ENCODE measurements around the gene PKP4.

PKP4 gene

GRCh38 chr2:158554996-158555395 lies 98.2 kb downstream of the PKP4 start:
- no peak for DNase-seq

- no peak for DNase-seq
Measured at GRCh38 chr2:158556124-158556523, 99.4 kb downstream of the PKP4 start.

- no peak for DNase-seq
Measured at GRCh38 chr2:158557752-158558151, 101.0 kb downstream of the PKP4 start.

GRCh38 chr2:158559252-158559651 lies 102.5 kb downstream of the PKP4 start:
- no peak for DNase-seq

- no peak for DNase-seq
Measured at GRCh38 chr2:158560259-158560658, 103.5 kb downstream of the PKP4 start.

- DNase-seq, result no peak
Measured at GRCh38 chr2:158561054-158561453, 104.3 kb downstream of the PKP4 start.

GRCh38 chr2:158567208-158567607 lies 110.5 kb downstream of the PKP4 start:
- no peak for DNase-seq

- DNase-seq, result no peak
Measured at GRCh38 chr2:158569284-158569683, 112.5 kb downstream of the PKP4 start.

- no peak for DNase-seq
Measured at GRCh38 chr2:158570869-158571268, 114.1 kb downstream of the PKP4 start.

GRCh38 chr2:158573739-158574138 lies 117.0 kb downstream of the PKP4 start:
- DNase-seq, result no peak

- no peak for DNase-seq
Measured at GRCh38 chr2:158575051-158575635, 118.4 kb downstream of the PKP4 start.

- DNase-seq, result no peak
Measured at GRCh38 chr2:158577141-158577540, 120.4 kb downstream of the PKP4 start.

GRCh38 chr2:158578703-158579330 lies 122.1 kb downstream of the PKP4 start:
- DNase-seq, result no peak

GRCh38 chr2:158579928-158580327 lies 123.2 kb downstream of the PKP4 start:
- DNase-seq, result no peak

- no peak for DNase-seq
Measured at GRCh38 chr2:158580760-158581159, 124.0 kb downstream of the PKP4 start.

GRCh38 chr2:158582670-158583069 lies 125.9 kb downstream of the PKP4 start:
- DNase-seq, result no peak

GRCh38 chr2:158583923-158584322 lies 127.2 kb downstream of the PKP4 start:
- no peak for DNase-seq

GRCh38 chr2:158586491-158586890 lies 129.7 kb downstream of the PKP4 start:
- DNase-seq, result no peak

- DNase-seq, result no peak
Measured at GRCh38 chr2:158589303-158589702, 132.6 kb downstream of the PKP4 start.

GRCh38 chr2:158598862-158599517 lies 142.2 kb downstream of the PKP4 start:
- no peak for DNase-seq

- DNase-seq, result no peak
Measured at GRCh38 chr2:158599609-158600008, 142.9 kb downstream of the PKP4 start.

- DNase-seq, result no peak
Measured at GRCh38 chr2:158600155-158600802, 143.5 kb downstream of the PKP4 start.

- no peak for DNase-seq
Measured at GRCh38 chr2:158602027-158602426, 145.3 kb downstream of the PKP4 start.

- DNase-seq, result no peak
Measured at GRCh38 chr2:158603205-158603604, 146.5 kb downstream of the PKP4 start.
